H1 (cell line): Measurements from ENCODE around the gene ARL11. TPM values are rescaled to one million over a fixed set of nuclear protein-coding genes. Genes with fewer than 3 reads are reported as not detected.

Experiments used
- ASH2L ChIP-seq: fragments of 200-600, 300-600 bp; sonication (generic); IDR thresholded peaks from one replicate; pipeline ENCODE4 v1.7.1; 2017; ENCODE audit warnings: low read length
- BACH1 ChIP-seq: IDR thresholded peaks from 2 replicates; pipeline ENCODE4 v1.6.1; 2012; ENCODE audit warnings: low read length, improper control_type of control experiment
- CREB1 ChIP-seq: IDR thresholded peaks from 2 replicates; pipeline ENCODE4 v1.6.1; 2012; ENCODE audit warnings: inconsistent platforms
- CTCF ChIP-seq, 3 experiments: IDR thresholded peaks; 1 replicate in 2 of 3; 2 replicates in 1 of 3; pipeline versions ENCODE4 v1.5.1 to v1.6.1; 2011; ENCODE audit warnings: low read length in 3 of 3, mild to moderate bottlenecking in 3 of 3, inconsistent platforms in 2 of 3, low read depth in 1 of 3, moderate library complexity in 1 of 3; ENCODE audit not compliant: insufficient read depth in 1 of 3; ENCODE audit errors: control extremely low read depth in 1 of 3
- GABPA ChIP-seq: IDR thresholded peaks from 2 replicates; pipeline ENCODE4 v1.6.1; 2011; ENCODE audit warnings: mild to moderate bottlenecking, low read length, moderate library complexity, borderline replicate concordance; ENCODE audit not compliant: insufficient read depth
- JUND ChIP-seq: IDR thresholded peaks from 2 replicates; pipeline ENCODE4 v1.6.1; 2011; ENCODE audit warnings: mild to moderate bottlenecking, improper control_type of control experiment, low read length
- KDM1A ChIP-seq: fragments of 200-600, 300-600 bp; sonication (generic); IDR thresholded peaks from 2 replicates; pipeline ENCODE4 v1.7.1; 2016; ENCODE audit warnings: mild to moderate bottlenecking, low read length, borderline replicate concordance
- KDM5A ChIP-seq: fragments of 200-600 bp; IDR thresholded peaks from 2 replicates; pipeline ENCODE4 v1.7.1; 2012; ENCODE audit warnings: mild to moderate bottlenecking, low read length, inconsistent platforms, mixed read lengths
- MAFK ChIP-seq: IDR thresholded peaks from 2 replicates; pipeline ENCODE4 v1.6.1; 2012; ENCODE audit warnings: low read depth, mild to moderate bottlenecking, improper control_type of control experiment, low read length
- SIN3A ChIP-seq, 2 experiments: IDR thresholded peaks in 1 of 2; conservative IDR thresholded peaks in 1 of 2; 2 replicates each; pipeline ENCODE4 v1.6.1; 2011 to 2012; ENCODE audit warnings: low read length in 2 of 2, improper control_type of control experiment in 1 of 2, low read depth in 1 of 2, mild to moderate bottlenecking in 1 of 2
- TAF1 ChIP-seq: IDR thresholded peaks from 2 replicates; pipeline ENCODE4 v1.6.1; 2011; ENCODE audit warnings: mild to moderate bottlenecking, low read depth, low read length
- YY1 ChIP-seq: IDR thresholded peaks from 2 replicates; pipeline ENCODE4 v1.6.1; 2011; ENCODE audit warnings: low read depth, mild to moderate bottlenecking, low read length
- polyA plus RNA-seq, 7 experiments: library from polyadenylated mRNA; depleted of rRNA in 3 of 7; stranded (reverse) in 5 of 7; unstranded in 2 of 7; fragments of >200 nt in 5 of 7; fragments of 200-250 nt in 2 of 7; gene quantifications; 1 replicate in 5 of 7; 2 replicates in 1 of 7; 4 replicates in 1 of 7; pipeline versions ENCODE4 v1.2.1 to v1.2.3, GENCODE V29; 2011 to 2013; ENCODE audit warnings: missing spikeins in 2 of 7, mixed read lengths in 2 of 7
- total RNA-seq: library from RNA; stranded (reverse); fragmentation: NEBNext Ultra II Directional; extraction: Animal tissue kit (Norgen Biotek cat#: 25700); gene quantifications from 2 replicates; pipeline ENCODE4 v1.2.1, GENCODE V29; 2021

Gene ARL11
- total and polyA plus RNA-seq, 2 of the 8 experiments (the other 6 are each of a cell fraction or from before 2014, with no cell fraction given) = 0.45 to 0.52 TPM

- TF ChIP-seq KDM1A (peak; percentile 73; the same call in 1 of the 2 replicates), SIN3A (conservative IDR thresholded peaks at IDR 0.05 in 1 of 2, IDR thresholded peaks at IDR 0.05 in 1 of 2; ENCODE audit: low read depth in 1 of 2, low read length in 2 of 2) (peak; percentile 58 to 73; a peak in 1 of 4 replicates), YY1 (peak; percentile 26; the same call in 1 of the 2 replicates), TAF1 (0 out of 2 replicates have a peak, but pooled peaks have one; percentile 45), BACH1 (no peak), KDM5A (no peak), GABPA (no peak), MAFK (no peak), ASH2L (peak; percentile 49), CREB1 (peak; percentile 20; the same call in 1 of the 2 replicates), JUND (no peak), CTCF (IDR thresholded peaks at IDR 0.05; ENCODE audit: control extremely low read depth in 1 of 3, insufficient read depth in 1 of 3, low read depth in 1 of 3, low read length in 3 of 3) (peak in 1 of 3 experiments; percentile 3; a peak in 1 of 4 replicates)
Observed at GRCh38 chr13:49627831-49628652, at the start of gene ARL11 (continued).
